Loucy (cell line): ENCODE data around the gene C1QL3.

Source experiments
- EZH2phosphoT487 ChIP-seq: fragments of 200-600 bp; IDR thresholded peaks from 2 replicates; pipeline ENCODE4 v1.6.1; 2018; ENCODE audit warnings: antibody characterized with exemption, mild to moderate bottlenecking, moderate library complexity, borderline replicate concordance
- TF ChIP-seq, protein P1 (sequence below): fragments of 200-600 bp; sonication (generic); conservative IDR thresholded peaks from 2 replicates; pipeline ENCODE4 v1.5.1; 2014; ENCODE audit warnings: mild to moderate bottlenecking, antibody characterized with exemption, low read length

DNA sequence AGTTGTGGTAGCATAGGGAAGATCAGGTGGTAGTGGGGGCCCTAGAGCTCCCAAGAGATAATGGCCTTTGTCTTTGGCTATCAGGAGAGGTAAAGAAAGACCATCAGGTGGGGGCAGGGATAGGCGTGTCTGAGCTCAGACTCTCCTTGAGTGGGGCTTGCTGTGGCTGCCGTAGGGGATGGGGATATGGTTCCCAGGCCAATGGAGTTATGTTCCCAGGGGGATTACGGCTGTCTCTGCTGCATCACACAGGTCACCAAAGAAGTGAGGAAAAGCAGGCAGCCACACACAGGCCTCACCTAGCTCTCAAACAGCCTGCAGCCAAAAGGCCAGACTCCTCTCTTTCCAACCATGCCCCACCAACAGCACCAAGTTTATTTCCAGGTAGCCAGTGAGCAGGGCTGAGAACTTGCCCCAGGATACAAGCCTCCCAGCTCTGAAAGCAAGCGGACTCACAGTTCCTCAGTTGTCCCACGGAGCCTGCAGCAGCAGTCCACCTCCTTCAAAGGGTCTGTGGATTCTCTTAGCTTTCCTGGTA, 37.6 kb upstream of the C1QL3 start:
- TF ChIP-seq, protein P1, sequence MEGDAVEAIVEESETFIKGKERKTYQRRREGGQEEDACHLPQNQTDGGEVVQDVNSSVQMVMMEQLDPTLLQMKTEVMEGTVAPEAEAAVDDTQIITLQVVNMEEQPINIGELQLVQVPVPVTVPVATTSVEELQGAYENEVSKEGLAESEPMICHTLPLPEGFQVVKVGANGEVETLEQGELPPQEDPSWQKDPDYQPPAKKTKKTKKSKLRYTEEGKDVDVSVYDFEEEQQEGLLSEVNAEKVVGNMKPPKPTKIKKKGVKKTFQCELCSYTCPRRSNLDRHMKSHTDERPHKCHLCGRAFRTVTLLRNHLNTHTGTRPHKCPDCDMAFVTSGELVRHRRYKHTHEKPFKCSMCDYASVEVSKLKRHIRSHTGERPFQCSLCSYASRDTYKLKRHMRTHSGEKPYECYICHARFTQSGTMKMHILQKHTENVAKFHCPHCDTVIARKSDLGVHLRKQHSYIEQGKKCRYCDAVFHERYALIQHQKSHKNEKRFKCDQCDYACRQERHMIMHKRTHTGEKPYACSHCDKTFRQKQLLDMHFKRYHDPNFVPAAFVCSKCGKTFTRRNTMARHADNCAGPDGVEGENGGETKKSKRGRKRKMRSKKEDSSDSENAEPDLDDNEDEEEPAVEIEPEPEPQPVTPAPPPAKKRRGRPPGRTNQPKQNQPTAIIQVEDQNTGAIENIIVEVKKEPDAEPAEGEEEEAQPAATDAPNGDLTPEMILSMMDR: no peak
- TF ChIP-seq EZH2phosphoT487: no peak
